Measurements from ENCODE around the gene TNFSF4.

DNA sequence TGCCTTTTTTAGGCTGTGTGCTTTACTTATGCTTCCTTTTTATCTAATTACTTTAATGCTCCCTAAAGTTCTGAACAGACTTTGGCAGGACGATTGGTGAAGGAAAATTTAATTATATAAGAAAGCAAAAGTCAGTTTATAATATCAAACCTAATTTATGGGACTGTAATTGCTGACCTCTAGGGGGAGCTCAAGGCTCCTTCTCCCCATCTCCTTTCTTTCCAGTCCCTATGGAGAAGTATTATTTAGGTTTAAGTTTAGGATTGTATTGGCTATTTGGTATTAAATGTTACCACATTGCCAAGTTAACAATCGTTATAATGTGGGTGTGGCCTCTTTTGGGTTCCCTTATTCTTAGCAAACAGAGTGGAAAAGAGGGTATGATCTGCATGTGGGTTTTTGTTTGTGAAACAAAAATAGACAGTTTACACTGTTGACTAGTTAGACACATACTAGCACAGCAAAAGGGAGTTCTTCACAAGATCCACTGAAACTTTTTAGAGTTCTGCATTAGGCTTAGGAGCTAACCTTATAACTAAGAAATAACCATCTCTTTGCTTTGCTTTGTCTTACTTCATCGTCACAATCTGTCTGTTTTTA lies 48.2 kb upstream of the TNFSF4 start:
- no peak for TF ChIP-seq EZH2 (IDR thresholded peaks at IDR 0.05; ENCODE audit: borderline replicate concordance, low read depth, low read length, severe bottlenecking)
- TF ChIP-seq, protein P1, sequence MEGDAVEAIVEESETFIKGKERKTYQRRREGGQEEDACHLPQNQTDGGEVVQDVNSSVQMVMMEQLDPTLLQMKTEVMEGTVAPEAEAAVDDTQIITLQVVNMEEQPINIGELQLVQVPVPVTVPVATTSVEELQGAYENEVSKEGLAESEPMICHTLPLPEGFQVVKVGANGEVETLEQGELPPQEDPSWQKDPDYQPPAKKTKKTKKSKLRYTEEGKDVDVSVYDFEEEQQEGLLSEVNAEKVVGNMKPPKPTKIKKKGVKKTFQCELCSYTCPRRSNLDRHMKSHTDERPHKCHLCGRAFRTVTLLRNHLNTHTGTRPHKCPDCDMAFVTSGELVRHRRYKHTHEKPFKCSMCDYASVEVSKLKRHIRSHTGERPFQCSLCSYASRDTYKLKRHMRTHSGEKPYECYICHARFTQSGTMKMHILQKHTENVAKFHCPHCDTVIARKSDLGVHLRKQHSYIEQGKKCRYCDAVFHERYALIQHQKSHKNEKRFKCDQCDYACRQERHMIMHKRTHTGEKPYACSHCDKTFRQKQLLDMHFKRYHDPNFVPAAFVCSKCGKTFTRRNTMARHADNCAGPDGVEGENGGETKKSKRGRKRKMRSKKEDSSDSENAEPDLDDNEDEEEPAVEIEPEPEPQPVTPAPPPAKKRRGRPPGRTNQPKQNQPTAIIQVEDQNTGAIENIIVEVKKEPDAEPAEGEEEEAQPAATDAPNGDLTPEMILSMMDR (IDR thresholded peaks at IDR 0.05; ENCODE audit: borderline replicate concordance, extremely low read depth, low read length, poor library complexity, severe bottlenecking) = peak; percentile 70

Data from DND-41 (cell line).